NCI-H1092 treated with DMSO at 0.1 percent for 48 hours (cell line): ENCODE results near the gene NKPD1.

Experiments used
- DNase-seq: peaks from one replicate; lab custom pipeline; 2025; lab: John Stamatoyannopoulos, UW

NKPD1 gene

GRCh38 chr19:45140533-45140932 is 20.2 kb downstream of the NKPD1 start:
- DNase-seq = no peak

DNA sequence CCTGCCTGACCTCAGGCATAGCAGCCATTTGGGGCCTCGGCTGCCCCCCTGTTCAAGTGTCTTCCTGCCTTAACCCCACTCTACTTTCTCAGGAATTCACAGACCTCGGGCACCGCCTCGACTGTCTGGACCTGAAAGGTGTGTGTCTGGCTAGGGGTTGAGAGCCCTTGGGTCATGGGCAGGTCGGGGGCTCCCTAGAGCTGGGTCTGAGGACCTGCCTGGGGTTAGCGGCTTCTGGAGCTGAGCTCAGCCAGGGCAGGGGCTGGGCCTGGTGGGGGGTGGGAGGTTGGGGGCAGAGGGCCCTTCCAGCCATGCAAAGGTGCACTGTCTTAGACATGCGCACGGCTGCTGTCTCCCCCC is 20.7 kb downstream of the NKPD1 start:
- no peak for DNase-seq

DNA sequence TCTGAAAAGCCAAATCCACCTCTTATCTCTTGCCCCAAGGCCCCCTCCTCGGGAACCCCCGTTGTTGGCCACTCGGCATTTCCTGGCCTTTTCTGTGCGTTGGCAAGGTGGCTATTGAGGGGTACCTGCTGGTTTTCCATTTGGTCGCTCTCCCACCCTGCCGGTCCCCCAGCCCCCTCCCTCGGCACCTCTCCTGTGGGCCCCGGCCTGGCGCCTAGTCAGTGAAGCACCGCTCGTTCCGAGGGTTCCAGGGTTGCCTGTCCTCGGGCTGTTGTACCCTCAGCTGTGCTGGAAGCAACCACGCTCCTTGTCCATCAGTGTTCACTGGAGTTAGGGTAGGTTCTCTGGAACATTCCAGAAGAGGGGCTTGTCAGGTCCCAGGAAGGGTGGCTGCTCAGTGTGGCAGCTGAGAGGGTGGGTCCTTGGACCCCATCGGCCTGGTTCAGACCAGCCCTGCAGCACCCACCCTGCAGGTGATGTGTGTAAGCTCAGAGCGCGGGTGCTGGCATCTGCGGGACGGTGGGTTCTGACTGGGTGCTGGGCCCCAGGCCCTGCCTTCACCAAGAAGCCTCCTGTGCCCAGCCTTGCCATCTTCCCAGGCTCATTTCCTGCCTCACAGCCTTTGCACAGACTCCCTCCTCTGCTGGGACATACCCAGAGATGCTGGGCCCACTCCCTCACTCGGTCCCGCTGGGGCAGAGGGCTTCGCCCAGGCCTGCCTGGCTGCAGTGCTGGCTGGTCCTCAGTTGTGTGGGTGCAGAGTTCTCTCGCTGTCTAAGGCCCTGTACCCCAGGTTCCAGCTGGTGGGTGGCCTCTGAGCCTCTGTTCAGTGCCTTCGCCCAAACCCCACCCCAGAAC is 21.3 kb downstream of the NKPD1 start:
- DNase-seq = no peak

DNA sequence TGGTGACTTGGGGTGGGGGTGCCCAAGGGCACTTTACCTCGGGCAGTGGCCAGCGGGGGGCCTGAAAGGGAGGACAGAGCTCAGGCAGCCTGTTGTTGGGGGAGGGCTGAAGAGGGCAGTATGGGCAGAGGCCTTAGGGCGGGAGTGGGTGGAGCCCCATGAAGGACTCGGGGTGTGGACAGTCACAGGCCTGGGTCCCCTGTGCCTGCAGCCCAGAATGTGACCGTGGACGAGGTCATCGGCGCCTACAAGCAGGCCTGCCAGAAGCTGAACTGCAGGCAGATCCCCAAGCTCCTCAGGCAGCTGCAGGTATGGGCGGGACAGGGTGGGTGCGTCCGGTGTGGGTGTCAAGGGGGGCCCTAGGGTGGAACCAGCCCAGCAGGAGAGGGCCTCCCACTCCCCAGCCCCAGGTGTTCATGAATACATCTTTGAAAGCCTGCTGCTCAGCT is 22.5 kb downstream of the NKPD1 start:
- DNase-seq = no peak

DNA sequence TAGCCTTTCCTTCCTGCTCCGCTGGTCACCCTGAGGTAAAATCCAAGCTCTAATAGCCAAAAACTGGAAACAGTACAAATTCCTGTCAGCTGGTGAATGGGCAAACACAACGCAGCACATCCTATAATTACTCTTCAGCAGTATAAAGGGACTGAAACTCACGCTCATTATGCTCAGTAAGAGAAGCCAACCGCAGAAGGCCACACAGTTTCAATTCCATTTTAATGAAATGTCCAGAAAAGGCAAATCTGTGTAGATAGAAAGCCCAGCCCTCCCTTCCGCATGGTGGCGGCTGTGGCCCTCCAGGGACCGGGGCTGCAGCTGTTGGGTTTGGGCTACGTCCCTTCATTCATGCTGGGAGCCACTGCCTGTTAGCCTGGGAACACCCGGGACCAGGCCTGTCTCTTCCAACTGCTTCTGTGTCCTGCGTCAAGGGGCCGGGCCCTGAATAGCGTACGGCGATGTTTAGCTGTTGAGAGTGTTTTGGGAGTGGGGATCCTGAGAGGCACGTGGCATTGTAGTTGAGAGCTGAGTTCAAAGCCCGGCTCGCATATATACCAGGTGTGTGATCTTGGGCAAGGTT is 23.5 kb downstream of the NKPD1 start:
- DNase-seq = peak; percentile 30

- DNase-seq = no peak
Observed at GRCh38 chr19:45136507-45137178, 24.1 kb downstream of the NKPD1 start.

DNA sequence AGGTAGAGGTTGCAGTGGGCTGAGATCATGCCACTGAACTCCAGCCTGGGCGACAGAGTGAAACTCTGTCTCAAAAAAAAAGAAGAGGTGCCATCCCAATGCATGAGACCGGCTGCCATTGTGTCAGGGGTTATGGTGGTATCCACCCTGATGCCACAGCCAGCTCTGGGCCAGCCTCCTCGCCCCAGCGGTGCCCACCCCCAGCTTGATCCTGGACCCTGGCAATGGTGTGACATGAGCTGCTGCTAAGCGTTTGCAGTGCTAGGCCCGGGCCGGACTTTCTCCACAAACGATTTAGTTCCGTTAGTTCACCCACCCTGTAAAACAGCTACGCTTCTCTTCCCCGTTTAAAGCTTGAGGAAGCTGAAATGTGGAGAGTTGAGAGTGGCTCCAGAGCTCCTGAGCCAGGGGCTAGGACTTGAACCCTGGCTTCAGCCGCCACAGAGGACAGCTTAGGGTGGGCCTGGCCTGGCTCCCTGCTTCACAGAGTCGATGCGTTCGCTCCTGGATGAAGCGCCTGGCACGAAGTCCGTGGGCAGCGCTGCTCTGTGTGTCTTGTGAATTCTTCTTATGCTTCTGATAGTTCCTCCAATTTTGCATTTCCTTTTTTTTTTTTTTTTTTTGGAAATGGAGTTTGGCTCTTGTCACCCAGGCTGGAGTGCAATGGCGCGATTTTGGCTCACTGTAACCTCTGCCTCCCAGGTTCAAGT is 25.5 kb downstream of the NKPD1 start:
- no peak for DNase-seq

GRCh38 chr19:45133661-45134060 is 27.1 kb downstream of the NKPD1 start:
- no peak for DNase-seq

- peak; percentile 41 for DNase-seq
Observed at GRCh38 chr19:45130888-45131615, 29.7 kb downstream of the NKPD1 start.

DNA sequence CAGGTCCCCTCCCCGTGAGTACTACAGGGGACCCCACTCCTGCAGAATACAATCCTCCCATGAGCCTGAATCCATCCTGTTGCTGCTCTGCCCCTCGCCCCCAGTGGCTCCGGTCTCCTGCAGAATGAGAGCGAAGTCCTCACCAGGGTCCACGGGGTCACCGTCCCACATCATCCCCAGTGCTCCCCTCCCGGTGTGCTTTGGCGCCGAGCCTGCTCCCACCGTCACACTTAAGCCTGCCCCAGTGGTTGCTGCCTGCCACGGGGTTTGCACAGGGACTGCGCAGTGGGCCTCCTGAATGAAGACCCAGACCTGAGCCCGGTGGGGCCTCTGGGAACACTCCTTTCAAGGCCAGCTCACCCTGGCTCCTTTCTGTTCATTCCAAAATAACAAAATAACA is 30.5 kb downstream of the NKPD1 start:
- DNase-seq = no peak

- no peak for DNase-seq
Observed at GRCh38 chr19:45128806-45129205, 32.0 kb downstream of the NKPD1 start.

DNA sequence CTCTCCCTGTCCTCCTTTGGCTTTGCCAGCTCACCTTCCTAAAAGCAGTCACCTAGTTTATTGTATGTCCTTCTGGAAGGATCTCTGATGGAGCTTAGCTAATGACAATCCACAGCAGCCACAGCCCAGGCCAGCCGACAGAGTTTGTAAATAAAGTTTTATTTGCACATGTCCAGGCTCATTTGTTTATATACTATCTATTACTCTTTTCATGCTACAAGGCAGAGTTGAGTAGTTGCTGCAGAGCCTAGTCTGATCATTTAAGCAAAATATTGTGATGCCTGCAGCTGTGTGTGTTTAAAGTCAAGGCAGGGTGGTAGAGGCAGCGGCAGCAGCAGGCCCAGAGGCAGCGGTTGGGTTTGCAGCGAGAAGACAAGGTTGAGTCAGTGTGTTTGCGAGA is 32.6 kb downstream of the NKPD1 start:
- DNase-seq = no peak

- DNase-seq = no peak
Observed at GRCh38 chr19:45126654-45127053, 34.1 kb downstream of the NKPD1 start.

DNA sequence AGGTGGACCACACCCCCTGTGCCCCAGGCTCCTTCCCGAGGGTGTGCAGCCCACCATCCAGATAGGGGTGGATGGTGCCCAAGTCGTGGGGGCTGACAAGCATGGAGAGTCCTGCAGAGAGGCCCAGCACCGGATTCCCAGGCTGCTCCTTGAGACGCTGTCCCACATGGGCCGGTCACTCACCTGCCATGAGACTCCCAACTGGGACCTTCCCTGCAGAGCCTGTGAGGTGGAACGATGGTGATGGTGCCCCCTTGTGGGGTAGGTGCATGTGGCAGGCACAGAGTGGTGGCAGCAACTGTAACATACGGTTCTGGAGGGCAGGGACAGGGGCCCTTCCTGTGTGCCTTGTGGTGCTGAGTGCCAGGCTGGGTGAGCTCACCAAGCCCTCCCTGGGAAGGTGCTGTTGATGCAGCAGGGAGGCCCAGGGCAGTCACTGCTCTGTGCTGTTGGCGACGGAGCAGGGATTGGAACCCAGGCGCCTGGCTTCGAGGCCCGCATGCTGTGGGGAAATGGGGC is 34.7 kb downstream of the NKPD1 start:
- DNase-seq = peak; percentile 4

GRCh38 chr19:45125360-45125759 is 35.4 kb downstream of the NKPD1 start:
- DNase-seq = no peak

DNA sequence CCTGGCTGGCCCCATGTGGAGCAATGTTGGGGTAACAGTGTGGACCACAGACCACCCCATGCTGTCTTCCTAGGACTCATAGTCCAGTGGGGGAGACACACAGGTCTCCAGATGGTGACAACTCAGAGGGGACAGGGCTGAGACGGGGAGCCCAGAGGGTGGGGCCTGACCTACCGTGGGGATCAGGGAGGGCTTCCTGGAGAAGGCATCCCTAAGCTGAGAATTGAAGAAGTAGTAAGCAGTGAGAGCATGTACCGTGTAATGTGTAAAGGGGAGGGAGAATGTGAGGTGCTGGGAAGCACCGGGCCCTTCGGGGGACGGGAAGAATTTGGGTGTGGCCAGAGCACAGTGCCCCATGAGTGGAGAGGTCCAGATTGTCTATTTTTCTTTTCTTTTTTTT is 36.8 kb downstream of the NKPD1 start:
- no peak for DNase-seq

DNA sequence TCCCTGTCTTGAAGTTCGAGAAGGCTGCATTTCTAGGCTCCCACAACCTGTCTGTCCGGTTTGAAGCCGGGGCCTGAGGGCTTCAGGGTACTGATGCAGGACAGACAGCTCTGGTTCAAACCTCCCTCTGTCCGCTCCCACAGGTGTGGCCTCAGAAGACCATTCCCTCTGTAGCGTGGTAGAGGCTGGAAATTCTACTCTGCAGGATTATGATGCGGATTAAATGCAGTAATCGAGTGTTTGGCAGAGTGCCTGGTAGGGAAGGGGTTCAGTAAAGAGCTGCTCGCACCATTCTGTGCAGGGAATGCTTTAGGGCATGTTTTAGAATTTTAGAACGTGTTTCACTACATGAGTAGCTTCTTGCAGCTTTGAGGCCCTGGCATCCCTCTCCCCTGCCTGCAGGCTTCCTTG is 37.3 kb downstream of the NKPD1 start:
- DNase-seq = no peak

- DNase-seq = no peak
Observed at GRCh38 chr19:45122832-45123231, 38.0 kb downstream of the NKPD1 start.

GRCh38 chr19:45121827-45122345 is 38.9 kb downstream of the NKPD1 start:
- DNase-seq = no peak

GRCh38 chr19:45119582-45119981 is 41.2 kb downstream of the NKPD1 start:
- DNase-seq = no peak

DNA sequence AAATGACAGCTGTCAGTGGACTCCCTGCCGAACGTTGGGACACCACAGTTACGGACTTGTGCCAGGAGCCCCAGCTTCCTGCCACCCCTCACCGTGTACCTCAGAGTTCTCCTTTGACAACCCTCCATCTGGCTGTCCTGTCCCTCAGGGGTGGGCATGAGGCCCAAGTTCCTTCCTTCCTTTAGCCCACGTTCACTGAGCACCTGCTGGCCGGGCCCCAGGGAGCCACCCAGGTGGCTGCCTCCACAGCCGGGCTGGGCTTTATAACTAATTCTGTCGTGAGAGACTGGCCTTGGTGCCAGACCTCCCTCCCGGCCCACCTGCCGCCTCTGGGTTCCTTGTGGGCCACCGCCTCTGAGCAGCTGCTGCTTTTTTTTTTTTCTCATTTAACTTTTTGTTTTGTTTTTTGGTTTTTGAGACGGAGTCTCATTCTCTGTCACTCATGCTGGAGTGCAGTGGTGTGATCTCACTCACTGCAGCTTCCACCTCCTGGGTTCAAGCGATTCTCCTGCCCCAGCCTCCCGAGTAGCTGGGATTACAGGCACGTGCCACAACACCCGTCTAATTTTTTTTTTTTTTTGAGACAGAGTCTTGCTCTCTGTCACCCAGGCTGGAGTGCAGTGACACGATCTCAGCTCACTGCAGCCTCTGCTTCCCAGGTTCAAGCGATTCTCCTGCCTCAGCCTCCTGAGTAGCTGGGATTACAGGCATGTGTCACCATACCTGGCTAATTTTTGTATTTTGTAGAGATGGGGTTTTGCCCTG is 42.0 kb downstream of the NKPD1 start:
- DNase-seq = peak; percentile 15
